Dermis microvascular lymphatic vessel endothelial cell (primary cell): ENCODE measurements around the gene PTMS. TPM values are rescaled to one million over a fixed set of nuclear protein-coding genes. Genes with fewer than 3 reads are reported as not detected.
A peak's percentile ranks its signal among the peaks of the same experiment; 100 is the strongest.

Experiments
- DNase-seq, 2 donors: peaks; one replicate each; pipeline versions ENCODE4 v3.0.0 to v3.0.0-alpha.2; 2010; ENCODE audit warnings: low read depth in 2 of 2
- total RNA-seq: library from RNA; depleted of rRNA; stranded (reverse); fragments of >200 nt; gene quantifications from 2 replicates; pipeline ENCODE4 v1.2.1, GENCODE V29; 2014

Gene PTMS
- total RNA-seq, 1 donor from 2014 or later, result 43.3 TPM

DNA sequence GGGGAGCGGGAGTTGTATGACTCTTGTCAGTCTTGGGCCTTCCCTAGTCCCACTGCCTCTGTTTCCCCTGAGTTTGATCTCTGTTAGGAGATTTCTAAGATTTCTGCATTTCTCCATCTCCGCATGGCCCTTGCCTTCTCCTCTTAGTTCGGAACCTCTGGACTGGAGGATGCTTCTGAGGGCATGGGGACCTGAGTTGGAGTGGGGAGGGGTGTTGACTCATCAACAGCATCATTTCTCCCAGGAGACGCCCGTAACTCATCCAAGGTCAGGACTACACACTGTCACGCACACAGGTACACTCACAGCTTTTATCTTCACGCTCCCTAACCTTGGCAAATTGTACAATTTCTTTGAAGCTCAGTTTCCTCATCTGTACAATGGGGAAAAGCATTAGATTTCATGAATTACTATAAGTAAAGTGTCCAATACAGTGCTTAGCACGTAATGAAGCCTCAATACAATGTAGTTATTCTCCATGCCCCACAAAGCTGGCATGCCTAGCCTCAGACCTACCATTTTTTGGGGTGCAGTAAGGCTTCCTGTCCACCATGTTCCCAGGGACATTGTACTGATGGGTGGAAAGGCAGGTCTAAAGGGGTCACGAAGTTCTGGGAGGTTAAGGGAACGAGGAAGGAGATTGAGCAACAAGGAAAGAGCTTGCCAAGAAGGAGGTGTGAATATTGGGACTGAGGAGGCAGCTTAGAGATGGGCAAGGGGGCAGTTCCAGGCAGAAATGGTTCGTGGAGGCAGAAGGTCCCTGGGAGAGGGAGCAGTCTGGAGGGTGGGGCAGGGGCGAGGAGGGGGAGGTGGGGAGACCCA lies 5.6 kb downstream of the PTMS start:
- no peak for DNase-seq

DNA sequence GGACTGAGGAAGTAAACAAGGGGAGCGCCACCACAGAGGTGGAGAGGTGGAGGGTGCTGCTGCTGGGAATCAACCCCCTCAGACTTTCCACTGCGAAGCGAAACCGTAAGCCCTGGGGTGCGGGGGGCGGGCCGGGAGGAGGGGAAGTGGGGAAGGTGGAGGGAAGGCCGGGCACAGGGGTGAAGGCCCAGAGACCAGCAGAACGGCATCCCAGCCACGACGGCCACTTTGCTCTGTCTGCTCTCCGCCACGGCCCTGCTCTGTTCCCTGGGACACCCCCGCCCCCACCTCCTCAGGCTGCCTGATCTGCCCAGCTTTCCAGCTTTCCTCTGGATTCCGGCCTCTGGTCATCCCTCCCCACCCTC lies 6.2 kb downstream of the PTMS start, which contains the start of gene LAG3:
Gene LAG3 (plus strand): TSS at position 190 of the 365 bp plus-strand sequence. CDS start 333 bp downstream, outside the sequence.
- no peak for DNase-seq

DNA sequence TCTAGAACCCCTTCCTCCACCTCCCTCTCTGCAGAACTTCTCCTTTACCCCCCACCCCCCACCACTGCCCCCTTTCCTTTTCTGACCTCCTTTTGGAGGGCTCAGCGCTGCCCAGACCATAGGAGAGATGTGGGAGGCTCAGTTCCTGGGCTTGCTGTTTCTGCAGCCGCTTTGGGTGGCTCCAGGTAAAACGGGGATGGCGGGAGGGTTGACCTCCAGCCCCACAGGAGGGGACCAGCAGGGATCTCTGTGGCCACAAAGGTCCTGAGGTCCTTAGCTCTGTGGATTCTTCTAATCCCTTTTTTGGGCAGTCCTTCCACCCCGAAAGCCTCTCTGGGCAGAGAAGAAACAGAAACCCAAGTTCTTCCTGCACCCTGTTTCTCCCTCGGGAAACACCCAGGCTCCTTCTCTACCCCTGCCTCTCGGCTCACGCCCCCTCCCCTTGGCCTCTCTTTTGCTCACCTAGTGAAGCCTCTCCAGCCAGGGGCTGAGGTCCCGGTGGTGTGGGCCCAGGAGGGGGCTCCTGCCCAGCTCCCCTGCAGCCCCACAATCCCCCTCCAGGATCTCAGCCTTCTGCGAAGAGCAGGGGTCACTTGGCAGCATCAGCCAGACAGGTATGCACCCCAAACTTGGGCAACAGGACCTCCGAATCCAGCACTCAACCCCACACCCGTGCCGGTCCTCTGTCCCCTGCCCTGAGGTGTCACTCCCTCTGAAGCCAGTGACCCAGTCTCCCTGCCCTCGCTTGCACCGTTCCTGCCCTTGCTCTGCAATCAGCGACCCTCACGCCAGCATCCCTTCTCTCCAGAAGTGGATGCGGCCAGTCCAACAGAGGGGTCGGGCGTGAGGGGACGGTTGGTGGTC lies 6.8 kb downstream of the PTMS start:
- no peak for DNase-seq

DNA sequence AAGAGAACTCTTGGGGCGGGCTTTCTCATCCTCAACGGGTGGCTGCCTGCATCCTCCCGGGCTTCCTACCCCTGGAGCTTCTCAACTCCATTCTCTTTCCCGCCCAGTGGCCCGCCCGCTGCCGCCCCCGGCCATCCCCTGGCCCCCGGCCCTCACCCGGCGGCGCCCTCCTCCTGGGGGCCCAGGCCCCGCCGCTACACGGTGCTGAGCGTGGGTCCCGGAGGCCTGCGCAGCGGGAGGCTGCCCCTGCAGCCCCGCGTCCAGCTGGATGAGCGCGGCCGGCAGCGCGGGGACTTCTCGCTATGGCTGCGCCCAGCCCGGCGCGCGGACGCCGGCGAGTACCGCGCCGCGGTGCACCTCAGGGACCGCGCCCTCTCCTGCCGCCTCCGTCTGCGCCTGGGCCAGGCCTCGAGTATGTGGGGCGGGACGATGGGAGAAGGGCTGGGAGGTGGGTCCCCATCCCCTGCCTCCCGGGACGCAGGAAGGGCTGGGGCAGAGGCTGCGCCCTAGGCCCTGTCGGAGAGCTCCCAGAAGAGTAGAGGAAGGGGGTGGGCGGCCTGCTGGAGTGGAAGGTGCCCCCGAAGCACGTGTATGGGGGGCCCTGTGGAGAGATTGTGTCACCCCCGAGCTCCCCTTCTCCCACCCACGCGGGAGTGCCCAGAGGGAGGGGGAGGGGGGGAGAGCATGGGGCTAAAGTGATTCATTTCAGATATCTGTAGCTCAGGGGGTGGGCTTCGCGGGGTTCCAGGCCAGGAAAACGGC lies 7.6 kb downstream of the PTMS start:
- DNase-seq, result no peak

DNA sequence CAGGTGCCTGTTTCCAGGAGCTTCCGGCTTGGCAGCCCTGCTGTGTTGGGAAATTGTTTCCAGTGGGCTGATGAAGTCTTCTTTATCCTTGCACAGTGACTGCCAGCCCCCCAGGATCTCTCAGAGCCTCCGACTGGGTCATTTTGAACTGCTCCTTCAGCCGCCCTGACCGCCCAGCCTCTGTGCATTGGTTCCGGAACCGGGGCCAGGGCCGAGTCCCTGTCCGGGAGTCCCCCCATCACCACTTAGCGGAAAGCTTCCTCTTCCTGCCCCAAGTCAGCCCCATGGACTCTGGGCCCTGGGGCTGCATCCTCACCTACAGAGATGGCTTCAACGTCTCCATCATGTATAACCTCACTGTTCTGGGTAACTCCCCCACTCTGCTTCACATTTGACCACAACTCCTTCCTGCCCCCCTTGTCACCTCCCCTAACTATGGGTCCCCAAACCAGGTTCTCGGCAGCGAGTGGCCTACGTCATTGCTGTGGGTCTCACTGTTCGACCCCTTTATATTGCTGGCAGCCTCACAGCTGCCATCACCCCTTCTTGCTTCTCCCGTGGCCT lies 8.4 kb downstream of the PTMS start:
- no peak for DNase-seq

DNA sequence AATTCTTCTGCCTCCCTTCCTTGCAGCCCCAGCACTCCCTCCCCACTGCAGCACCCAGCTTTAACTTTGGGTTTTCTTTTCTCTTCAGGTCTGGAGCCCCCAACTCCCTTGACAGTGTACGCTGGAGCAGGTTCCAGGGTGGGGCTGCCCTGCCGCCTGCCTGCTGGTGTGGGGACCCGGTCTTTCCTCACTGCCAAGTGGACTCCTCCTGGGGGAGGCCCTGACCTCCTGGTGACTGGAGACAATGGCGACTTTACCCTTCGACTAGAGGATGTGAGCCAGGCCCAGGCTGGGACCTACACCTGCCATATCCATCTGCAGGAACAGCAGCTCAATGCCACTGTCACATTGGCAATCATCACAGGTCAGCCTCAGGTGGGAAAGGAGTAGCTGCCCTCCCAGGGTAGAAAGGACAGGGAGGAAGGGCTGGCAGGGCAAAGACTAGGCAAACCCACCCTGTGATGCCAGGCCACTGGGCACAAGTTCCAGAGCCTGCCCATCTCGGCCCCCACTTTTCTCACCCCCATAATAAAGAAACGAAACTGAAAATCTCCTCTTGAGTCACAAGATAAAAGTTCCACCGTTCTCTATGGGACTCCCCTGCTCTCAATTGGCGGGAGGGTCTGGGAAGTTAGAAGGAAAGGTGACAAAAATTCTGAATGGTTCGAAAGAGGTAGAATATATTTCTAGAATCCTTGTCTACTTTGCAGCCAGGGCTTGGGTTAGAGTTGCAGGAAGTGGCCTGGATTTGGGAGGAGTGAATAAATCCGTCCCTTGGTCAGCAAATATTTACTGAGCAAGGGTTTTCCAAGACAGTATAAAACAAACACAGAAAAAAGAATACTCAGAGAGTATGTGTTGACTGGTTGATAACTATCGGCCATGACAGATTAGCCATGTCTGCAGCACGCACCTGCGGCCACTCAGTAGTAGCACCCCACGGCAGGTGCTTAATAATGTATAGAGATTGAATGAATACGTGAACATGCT lies 9.3 kb downstream of the PTMS start:
- no peak for DNase-seq

DNA sequence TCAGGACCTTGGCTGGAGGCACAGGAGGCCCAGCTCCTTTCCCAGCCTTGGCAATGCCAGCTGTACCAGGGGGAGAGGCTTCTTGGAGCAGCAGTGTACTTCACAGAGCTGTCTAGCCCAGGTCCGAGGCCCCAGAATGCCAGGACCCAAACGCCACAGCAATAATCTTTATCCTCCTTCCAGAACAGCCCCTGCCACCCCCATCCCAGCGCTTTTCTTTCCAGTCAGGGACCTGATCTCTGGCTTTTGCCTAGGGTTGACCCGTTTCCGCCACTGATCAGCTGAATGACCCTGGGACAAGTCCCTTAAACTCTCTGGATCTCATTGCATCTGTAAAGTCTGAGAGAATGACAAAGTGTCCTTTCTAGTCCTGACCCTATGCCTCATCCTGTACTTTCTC lies 11.2 kb downstream of the PTMS start:
- DNase-seq, result no peak

DNA sequence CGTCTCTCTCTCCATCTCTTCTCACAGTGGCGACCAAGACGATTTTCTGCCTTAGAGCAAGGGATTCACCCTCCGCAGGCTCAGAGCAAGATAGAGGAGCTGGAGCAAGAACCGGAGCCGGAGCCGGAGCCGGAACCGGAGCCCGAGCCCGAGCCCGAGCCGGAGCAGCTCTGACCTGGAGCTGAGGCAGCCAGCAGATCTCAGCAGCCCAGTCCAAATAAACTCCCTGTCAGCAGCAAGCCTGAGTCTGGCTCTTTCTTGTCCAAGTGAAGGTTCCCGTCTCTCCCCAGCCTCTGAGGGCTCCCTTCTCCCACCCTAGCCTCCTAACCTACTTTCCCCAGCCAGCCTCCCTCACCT lies 12.0 kb downstream of the PTMS start:
- DNase-seq, result no peak

DNA sequence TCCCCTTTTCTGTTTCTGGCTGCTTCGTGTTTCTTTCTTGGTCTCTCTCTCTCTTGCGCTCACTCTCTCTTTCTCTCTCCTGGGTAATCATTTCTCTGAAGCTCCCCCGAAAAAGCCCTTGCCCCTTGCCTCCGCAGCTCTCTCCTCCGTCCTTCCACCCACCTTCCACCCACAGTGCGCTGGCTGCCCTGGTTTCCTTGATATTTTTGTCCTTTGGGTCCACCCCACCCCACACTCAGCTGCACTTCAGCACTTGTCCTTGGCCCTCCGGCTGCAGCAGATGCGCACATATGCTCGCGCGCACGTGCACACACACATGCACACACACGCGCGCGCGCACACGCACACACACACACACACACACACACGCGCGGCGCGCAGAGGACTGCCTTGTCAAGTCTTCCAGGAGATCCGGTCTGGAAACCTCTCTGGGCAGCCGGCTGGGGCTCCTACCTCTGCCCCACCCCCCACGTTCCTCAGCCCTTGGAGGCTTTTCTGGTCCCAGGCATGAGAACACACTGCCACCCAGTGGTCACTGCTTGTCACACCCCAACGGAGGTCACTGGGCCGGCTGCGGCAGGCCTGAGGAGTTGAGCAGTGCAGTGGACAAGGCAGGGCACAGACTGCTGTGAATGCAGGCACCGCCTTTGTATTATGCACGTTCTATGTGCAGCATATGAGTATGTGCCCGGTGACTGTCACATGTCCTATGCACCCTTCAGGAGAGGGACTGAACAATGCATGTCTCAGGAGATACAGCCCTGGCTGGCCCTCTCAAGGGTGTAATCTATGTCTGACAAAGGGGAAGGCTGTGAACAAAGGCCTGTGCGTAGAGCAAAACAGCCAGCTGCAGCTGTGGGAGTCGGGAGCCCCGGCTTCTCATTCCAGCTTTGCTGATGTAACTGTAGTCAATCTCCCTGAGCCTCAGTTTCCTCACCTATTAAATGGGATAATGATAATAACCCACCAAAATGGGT lies 12.7 kb downstream of the PTMS start:
- DNase-seq, result peak; percentile 71 to 92

DNA sequence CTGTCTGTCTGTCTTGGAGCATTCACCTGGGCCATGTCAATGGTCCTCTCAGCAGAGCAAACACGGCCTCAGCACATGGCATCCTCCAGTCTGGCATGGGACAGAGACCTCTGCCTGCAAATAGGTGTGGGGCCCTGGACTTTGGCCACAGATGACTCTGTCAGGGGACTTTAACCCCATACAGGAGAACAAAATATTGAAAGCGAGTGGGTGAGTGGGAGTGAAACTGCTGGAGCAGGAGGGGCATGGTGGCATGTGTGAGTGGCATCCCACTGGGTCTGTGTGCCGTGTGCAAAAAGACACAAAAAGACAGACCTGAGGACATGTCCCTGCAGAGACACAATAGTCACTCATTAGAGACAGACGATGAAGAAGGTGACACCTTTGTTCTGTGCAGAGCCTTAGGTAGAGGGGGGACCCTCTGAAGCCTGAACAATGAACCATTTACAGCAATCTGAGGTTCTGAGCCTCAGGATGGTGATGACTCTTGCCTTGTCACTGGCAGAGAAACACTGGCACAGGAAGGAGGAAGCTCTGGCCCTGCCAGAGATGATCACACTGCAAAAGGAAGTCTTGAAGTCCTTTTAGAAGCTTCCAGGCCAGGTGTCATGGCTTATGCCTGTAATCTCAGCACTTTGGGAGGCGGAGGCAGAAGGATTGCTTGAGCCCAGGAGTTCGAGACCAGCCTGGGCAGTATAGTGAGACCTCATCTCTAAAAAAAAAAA lies 13.7 kb downstream of the PTMS start:
- no peak for DNase-seq

DNA sequence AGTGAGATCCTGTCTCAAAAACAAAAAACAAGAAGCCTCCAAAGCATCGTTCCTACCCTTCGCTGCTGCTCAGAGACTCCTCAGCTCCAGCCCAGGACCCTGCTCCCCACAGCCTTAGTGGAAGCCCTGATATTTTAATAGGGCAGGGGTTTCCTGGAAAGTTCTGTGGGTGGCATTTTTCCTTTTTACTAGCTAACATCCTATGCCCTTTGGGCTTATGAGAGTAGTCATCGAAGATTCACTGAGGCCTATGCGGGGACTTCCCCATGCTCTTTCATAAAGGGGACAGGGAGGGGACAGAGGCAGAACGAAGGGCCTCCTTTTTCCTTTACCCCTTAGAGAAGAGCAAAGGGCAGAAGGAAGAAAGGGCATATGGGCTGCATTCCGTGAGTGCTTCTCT lies 14.4 kb downstream of the PTMS start:
- no peak for DNase-seq

DNA sequence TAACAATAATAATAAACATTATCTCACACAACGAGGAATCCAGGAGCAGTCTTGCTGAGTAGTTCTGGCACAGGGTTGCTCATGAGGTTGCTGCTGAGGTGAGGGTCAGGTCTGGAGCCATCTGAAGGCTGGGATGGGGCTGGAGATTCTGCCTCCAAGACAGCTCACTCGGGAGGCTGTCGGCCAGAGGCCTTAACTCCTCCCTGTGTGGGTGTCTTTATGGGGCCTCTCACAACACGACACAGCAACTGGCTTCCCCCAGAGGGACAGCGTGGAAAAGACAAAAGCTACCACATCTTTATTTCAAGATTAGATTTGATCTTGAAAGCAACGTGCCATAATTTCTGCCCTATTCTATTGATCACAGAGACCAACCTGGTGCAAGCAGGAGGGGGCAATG lies 16.0 kb downstream of the PTMS start:
- DNase-seq, result no peak

DNA sequence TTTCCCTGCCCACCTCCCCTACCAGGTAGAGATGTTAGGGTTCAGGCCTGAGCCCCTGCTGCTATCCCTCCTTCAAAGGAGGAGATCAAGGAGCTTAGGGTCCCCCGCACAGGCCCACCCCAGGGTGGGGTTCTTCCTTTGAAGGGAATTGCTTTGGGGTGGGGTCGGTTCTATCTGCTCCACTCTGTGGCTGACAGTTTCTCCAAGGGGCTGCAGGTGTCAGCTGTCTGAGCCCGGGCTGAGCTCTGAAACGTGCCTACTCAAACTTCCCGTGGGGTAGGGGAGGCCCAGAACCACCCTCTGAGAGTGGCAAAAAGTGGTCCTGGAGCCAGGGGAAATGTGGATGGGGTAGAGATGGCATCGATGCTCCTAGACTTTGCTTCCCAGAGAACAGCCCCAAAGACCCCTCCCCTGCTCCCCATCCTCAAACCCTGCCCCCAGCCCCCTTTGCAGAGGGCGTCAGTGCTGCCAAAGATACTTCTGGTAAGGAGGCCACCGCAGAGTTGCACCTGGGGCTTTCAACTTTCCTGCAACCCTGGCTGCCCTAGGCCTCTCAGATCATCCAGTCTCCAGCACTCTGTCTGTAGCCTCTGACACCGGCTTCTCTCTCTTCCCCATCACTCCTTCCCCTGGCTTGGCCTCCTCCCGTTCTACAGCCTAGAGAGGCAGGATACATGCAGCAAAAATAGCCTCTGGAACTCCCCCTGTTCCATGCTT lies 16.8 kb downstream of the PTMS start:
- DNase-seq, result no peak

DNA sequence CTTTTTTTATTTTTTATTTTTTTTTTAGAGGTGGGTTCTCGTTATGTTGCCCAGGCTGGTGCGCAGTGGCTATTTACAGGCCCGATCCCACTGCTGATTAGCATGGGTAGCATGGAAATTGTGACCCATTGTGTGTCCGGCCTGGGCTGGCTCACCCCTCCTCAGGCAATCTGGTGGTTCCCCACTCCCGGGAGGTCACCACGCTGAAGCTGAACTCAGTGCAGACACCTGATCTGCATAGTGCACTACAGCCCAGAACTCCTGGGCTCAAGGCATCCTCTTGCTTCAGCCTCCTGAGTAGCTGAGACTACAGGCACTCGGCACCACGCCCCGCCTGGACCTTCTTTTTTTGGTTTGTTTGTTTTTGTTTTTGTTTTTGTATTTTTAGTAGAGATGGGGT lies 17.7 kb downstream of the PTMS start:
- no peak for DNase-seq

DNA sequence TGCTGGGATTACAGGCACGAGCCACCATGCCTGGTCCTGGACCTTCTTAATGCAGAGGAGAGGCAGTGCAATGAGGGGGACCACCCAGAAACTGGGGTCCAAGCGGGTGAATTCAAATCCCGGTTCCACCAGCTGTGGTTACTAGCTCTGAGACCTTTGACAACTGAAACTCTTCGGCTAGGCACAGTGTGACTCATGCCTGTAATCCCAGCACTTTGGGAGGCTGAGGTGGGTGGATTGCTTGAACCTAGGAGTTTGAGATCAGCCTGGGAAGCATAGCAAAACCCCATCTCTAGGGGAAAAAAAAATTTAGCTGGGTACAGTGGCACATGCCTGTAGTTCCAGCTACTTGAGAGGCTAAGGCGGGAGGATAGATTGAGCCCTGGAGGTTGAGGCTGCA lies 18.1 kb downstream of the PTMS start:
- DNase-seq, result no peak

DNA sequence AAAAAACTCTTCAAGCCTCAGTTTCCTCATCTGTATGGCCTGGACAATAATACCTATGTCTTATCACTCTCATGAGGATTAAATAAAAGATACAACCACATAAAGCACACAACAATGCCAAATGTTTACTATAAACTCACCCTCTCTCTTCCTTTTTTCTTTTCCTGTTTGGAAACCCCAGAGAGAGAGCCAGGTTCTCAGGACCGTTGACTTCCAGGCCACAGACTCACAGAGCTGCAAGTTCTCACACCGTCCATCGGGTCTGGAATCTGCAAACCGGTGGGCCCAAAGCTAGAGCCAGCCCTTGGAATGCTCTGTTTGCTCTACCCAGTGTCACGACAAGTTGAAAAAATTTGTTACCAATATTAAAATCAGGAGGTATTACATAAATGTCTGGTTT lies 18.6 kb downstream of the PTMS start:
- peak in 1 of 2 donors; percentile 32 for DNase-seq

DNA sequence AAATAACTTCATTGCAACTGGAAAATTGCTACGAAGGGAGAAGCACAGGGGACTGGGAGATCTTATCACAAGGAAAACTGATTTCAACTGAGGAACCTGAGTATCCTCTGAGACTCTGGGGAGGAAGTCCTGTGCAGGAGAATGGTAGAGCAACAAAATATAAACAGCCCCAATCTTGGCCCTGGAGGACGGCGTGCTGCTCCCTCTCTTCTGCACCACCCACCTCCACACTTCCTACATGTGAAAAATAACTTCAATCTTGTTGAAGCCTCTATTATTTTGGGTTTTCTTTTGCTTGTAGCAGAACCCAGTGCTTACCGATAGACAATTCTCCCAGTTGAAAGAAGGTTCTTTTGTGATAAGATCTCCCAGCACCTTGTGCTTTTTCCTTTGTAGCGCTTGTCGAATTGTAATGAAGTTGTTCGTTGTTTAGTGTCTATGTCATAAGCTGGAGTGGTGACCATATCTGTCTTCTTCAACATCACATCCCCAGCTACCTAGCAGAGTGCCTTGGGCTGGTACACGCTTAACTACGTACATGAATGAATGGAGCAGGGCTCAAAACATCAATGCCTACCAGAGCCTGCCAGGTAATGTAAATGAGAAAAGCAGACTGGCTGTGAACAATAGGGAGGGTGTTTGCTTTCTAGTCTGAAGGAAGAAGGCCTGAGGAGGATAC lies 20.4 kb downstream of the PTMS start:
- DNase-seq, result no peak
